Measurements from ENCODE around the gene METAP2.

METAP2 gene

DNA sequence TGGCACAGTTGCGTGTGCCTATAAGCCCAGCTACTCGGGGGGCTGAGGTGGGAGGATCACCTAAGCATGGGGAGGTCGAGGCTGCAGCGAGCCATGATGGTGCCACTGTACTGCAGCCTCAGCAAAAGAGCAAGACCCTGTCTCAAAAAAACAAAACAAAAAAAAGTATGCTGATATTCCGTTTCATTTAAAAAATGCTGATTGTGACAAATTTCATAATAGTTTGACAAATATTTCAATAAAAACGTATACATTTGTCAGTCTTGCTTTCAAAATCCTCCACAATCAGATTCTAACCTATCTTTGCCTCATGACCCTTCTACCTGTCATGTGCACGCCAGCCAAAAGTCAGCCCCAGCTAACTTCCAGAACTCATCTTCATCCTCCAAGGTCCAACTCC, 67.5 kb downstream of the METAP2 start:
- no peak for DNase-seq
- no peak overlapping the region for H3K4me3 Mint-ChIP-seq
- H3K27ac Mint-ChIP-seq, result no peak overlapping the region
- peaks cover 1% of the 10 kb centered on the region for H3K4me1 Mint-ChIP-seq
- no peaks in the 10 kb centered on the region for H3K27me3 Mint-ChIP-seq
- no peaks in the 10 kb centered on the region for H3K36me3 Mint-ChIP-seq
- CTCF ChIA-PET, result no interaction called here
- H3K9me3 Mint-ChIP-seq, result no peaks in the 10 kb centered on the region

- Mint-ChIP-seq H3K27me3 (peaks cover 11% of the 10 kb centered on the region), H3K4me1 (peaks cover 14% of the 10 kb centered on the region), H3K4me3 (no peak overlapping the region), H3K36me3 (no peaks in the 10 kb centered on the region), H3K27ac (no peak overlapping the region), H3K9me3 (no peaks in the 10 kb centered on the region)
- CTCF ChIA-PET, result no interaction called here
- DNase-seq, result no peak
Measured at GRCh38 chr12:95543305-95543704, 69.4 kb downstream of the METAP2 start.

GRCh38 chr12:95544756-95545155, 70.8 kb downstream of the METAP2 start:
- Mint-ChIP-seq H3K27me3 (peaks cover 19% of the 10 kb centered on the region), H3K4me1 (peaks cover 24% of the 10 kb centered on the region), H3K27ac (no peak overlapping the region), H3K36me3 (peaks cover 3% of the 10 kb centered on the region), H3K9me3 (peaks cover 4% of the 10 kb centered on the region), H3K4me3 (no peak overlapping the region)
- CTCF ChIA-PET, result interaction anchor here (0.9 to 1.0 kb wide), 2 partner anchors 10 to 327 kb away, joined by 4 read pairs; partner anchors contain the start of genes FGD6 and VEZT
- no peak for DNase-seq

DNA sequence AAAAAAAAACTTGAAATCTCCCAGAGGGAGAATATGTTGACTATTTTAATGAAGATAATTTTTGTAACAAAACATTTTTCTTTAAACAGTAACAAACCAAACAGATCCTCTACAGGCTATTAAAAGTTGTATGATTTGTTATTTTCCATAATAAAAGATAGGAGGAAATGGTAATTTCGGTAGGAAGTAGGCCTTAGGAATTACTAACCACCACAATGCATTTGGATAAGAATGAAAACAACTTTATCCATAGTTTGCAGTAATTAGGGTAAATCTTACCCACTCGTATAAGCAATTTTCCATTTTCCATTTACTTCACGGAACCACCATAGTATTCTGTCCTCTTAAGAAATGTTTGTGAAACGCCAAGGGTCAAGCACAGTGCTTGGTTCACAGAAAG, 71.4 kb downstream of the METAP2 start:
- CTCF ChIA-PET, result interaction anchor here (1.0 kb wide), 1 partner anchor 11 kb away, joined by 4 read pairs; no protein-coding TSS in a partner anchor
- no peak overlapping the region for H3K4me3 Mint-ChIP-seq
- H3K27ac Mint-ChIP-seq, result no peak overlapping the region
- H3K27me3 Mint-ChIP-seq, result peaks cover 19% of the 10 kb centered on the region
- peaks cover 4% of the 10 kb centered on the region for H3K9me3 Mint-ChIP-seq
- H3K36me3 Mint-ChIP-seq, result peaks cover 3% of the 10 kb centered on the region
- no peak for DNase-seq
- H3K4me1 Mint-ChIP-seq, result peaks cover 24% of the 10 kb centered on the region

- no peak for DNase-seq
- Mint-ChIP-seq H3K4me3 (no peak overlapping the region), H3K27me3 (peaks cover 19% of the 10 kb centered on the region), H3K36me3 (peaks cover 3% of the 10 kb centered on the region), H3K27ac (no peak overlapping the region), H3K9me3 (peaks cover 4% of the 10 kb centered on the region), H3K4me1 (peaks cover 27% of the 10 kb centered on the region)
- CTCF ChIA-PET, result no interaction called here
Measured at GRCh38 chr12:95545731-95546490, 72.0 kb downstream of the METAP2 start.

DNA sequence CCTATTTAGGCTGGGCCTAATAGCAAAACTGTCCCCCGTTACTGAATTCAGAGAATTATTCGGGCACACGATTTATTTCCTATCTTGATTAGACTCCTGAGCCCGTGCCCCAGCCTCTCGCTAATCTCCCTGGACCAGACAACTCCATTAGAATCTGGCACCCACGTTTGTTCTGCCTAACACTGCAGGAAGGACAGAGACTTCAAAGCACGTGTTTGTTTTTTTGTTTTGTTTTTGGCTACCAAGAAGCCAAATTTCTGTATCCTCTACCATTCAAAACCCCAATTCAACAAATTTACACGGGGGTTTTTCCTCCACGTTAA, 72.5 kb downstream of the METAP2 start:
- CTCF ChIA-PET, result no interaction called here
- Mint-ChIP-seq H3K27ac (no peak overlapping the region), H3K9me3 (peaks cover 4% of the 10 kb centered on the region), H3K36me3 (peaks cover 3% of the 10 kb centered on the region), H3K4me3 (no peak overlapping the region), H3K27me3 (peaks cover 23% of the 10 kb centered on the region), H3K4me1 (peaks cover 32% of the 10 kb centered on the region)
- no peak for DNase-seq

- H3K27me3 Mint-ChIP-seq, result peaks cover 24% of the 10 kb centered on the region
- peak overlapping the region; percentile 85 for H3K4me3 Mint-ChIP-seq
- H3K4me1 Mint-ChIP-seq, result peaks cover 43% of the 10 kb centered on the region
- H3K27ac Mint-ChIP-seq, result peak overlapping the region; percentile 74
- H3K36me3 Mint-ChIP-seq, result peaks cover 3% of the 10 kb centered on the region
- H3K9me3 Mint-ChIP-seq, result peaks cover 4% of the 10 kb centered on the region
- CTCF ChIA-PET, result interaction anchor here (1.0 kb wide), 1 partner anchor 13 kb away, joined by 8 read pairs; no protein-coding TSS in a partner anchor
- DNase-seq, result no peak
Measured at GRCh38 chr12:95547522-95548055, 73.6 kb downstream of the METAP2 start.

DNA sequence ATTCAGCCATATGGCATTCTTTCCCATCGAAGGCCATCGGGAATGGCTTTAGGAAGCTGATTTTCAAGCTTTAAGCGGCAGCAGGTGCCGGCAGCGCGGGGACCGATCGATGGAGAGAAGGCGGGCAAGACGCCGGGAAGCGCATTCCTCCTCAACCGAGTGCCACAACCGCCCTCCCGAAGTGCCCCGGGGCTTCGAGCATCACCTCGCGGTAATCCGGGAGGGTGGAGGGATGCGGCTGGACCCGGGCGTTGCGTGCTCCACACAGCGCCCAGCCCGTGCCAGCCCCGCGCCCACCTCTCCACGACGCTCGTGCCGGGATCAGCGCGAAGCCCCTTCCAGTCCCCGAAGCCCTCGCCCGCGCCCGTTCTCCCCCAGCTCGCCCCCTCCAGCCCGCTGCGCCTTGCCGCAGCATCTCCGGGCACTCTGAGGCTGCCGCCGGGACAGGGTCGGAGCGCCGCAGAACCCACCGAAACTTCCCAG, 74.1 kb downstream of the METAP2 start:
- Mint-ChIP-seq H3K9me3 (peaks cover 4% of the 10 kb centered on the region), H3K27ac (peak overlapping the region; percentile 79), H3K27me3 (peaks cover 25% of the 10 kb centered on the region), H3K4me1 (peaks cover 46% of the 10 kb centered on the region), H3K4me3 (peak overlapping the region; percentile 85), H3K36me3 (peaks cover 3% of the 10 kb centered on the region)
- peak; percentile 42 for DNase-seq
- CTCF ChIA-PET, result interaction anchor here (1.0 kb wide), 1 partner anchor 13 kb away, joined by 8 read pairs; no protein-coding TSS in a partner anchor

DNA sequence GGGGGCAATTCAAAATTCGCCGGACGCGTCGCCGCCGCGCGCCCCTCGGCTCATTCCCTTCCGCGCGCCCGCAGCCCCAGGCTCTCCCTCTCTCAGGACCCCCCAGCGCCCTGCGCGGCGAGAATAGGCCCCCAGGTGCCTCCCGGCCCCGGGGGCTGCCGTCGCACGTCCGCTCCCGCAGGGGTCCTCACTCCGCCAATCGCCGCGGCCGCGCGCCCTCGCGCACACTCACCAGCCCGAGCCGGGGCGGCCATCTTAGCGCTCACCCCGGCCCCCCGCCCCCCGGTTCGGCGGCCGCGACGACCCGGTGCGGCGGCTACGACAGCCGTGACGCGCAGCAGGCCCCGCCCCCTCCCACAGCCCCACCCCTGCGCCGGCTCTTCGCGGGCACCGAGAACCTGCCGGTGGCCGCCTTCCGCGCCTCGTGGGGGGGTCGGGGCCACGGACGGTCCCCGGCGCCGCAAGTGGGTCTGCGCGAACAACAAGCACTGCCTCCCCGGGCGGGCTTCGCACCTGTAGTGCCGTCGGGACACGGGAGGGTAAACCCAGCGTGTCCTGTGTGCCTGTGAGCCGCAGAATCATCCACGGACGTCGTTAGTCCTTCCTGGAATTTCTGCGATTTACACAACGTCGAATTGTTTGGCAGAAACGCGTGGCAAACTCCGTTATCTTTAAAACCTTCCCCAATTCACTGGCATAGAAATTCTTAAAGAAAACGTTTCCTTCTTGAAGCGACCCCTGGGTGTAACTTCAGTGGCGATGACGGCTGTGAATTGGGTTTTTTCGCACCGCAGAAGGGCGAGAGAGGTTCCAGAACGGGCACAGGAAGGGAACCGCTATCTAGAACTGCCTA, 74.8 kb downstream of the METAP2 start:
- peaks cover 3% of the 10 kb centered on the region for H3K36me3 Mint-ChIP-seq
- DNase-seq, result peak; percentile 80
- H3K27me3 Mint-ChIP-seq, result peaks cover 27% of the 10 kb centered on the region
- peaks cover 53% of the 10 kb centered on the region for H3K4me1 Mint-ChIP-seq
- H3K4me3 Mint-ChIP-seq, result peak overlapping the region; percentile 85
- H3K9me3 Mint-ChIP-seq, result peaks cover 4% of the 10 kb centered on the region
- H3K27ac Mint-ChIP-seq, result peak overlapping the region; percentile 79
- CTCF ChIA-PET, result no interaction called here

DNA sequence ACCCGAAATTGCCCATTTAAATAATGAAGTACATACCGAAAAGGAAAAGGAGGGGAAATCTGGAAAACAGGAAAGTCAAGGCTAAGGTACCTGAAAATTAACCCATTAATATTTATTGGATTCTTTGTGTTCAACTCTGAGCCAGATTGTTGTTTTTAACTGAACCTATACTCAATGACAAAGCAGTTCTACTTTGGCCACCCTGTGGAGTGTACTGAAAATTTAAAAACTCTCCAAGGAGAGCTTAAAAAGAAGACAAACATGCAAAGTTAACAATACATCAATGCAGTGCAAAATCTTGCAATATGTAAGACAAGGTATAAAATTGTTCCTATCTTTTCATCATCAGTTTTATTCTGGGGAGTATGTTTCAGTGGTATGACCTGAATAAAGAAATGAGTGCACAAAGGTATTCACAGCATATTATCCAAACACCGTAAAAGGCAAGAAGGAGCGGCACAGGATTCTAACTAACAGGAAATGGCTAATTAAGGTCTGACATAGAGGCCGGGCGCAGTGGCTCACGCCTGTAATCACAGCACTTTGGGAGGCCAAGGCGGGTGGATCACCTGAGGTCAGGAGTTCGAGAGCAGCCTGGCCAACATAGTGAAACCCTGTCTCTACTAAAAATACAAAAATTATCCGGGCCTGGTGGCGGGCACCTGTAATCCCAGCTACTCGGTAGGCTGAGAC, 75.6 kb downstream of the METAP2 start:
- peak overlapping the region; percentile 85 for H3K4me3 Mint-ChIP-seq
- H3K4me1 Mint-ChIP-seq, result peaks cover 60% of the 10 kb centered on the region
- CTCF ChIA-PET, result interaction anchor here (0.6 kb wide), 1 partner anchor 666 kb away, joined by 3 read pairs; no protein-coding TSS in a partner anchor
- peaks cover 3% of the 10 kb centered on the region for H3K36me3 Mint-ChIP-seq
- peaks cover 4% of the 10 kb centered on the region for H3K9me3 Mint-ChIP-seq
- DNase-seq, result no peak
- peak overlapping the region; percentile 53 for H3K27ac Mint-ChIP-seq
- peaks cover 27% of the 10 kb centered on the region for H3K27me3 Mint-ChIP-seq

GRCh38 chr12:95551305-95551704, 77.4 kb downstream of the METAP2 start, which contains the start of gene USP44:
TSS of gene USP44 (minus strand) at chr12:95551476. CDS start at chr12:95534256, 17,220 bp downstream.
- peak within 1 kb of the TSS; percentile 84 for H3K27ac Mint-ChIP-seq
- H3K27me3 Mint-ChIP-seq, result peaks cover 27% of the 10 kb centered on the region
- H3K36me3 Mint-ChIP-seq, result peaks cover 3% of the 10 kb centered on the region
- peaks cover 4% of the 10 kb centered on the region for H3K9me3 Mint-ChIP-seq
- H3K4me3 Mint-ChIP-seq, result peak within 1 kb of the TSS; percentile 66
- H3K4me1 Mint-ChIP-seq, result peaks cover 66% of the 10 kb centered on the region
- CTCF ChIA-PET, result interaction anchor here (1.0 kb wide), 1 partner anchor 965 kb away, joined by 3 read pairs; no protein-coding TSS in a partner anchor
- peak; percentile 31 for DNase-seq

DNA sequence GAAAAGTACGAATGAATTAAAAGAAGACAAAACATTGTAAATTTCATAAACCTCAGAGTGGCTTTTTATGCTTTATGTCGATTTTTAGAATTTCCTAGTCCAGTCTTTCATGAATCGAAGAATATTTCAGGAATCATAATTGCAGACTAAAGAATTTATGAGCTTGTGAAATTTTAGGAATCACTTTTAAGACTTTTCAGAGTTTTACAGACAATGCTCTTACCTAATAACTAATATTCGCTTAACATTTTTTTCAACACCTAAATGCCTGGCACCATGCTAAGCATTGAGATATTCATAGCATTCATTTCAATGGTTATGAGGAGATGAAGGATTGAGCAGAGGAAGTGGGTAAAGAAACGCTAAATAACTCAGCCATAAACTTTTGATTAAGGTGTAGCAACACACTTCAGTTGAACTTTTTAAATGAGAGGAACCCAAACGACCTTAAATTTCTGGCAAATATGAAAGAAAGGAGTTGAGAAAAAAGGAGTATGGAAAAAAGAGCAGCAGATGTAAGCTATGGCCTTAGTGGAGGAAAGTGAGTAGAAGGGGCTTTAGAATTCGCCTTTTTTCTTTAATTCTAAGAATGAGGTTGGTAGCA, 78.1 kb downstream of the METAP2 start:
- H3K36me3 Mint-ChIP-seq, result peaks cover 3% of the 10 kb centered on the region
- H3K4me3 Mint-ChIP-seq, result peak overlapping the region; percentile 66
- DNase-seq, result no peak
- H3K27ac Mint-ChIP-seq, result peak overlapping the region; percentile 84
- CTCF ChIA-PET, result no interaction called here
- peaks cover 27% of the 10 kb centered on the region for H3K27me3 Mint-ChIP-seq
- H3K9me3 Mint-ChIP-seq, result peaks cover 4% of the 10 kb centered on the region
- peaks cover 61% of the 10 kb centered on the region for H3K4me1 Mint-ChIP-seq

GRCh38 chr12:95553197-95553943, 79.4 kb downstream of the METAP2 start:
- Mint-ChIP-seq H3K27ac (peak overlapping the region; percentile 84), H3K36me3 (peaks cover 3% of the 10 kb centered on the region), H3K9me3 (peaks cover 4% of the 10 kb centered on the region), H3K4me3 (peak overlapping the region; percentile 66), H3K27me3 (peaks cover 16% of the 10 kb centered on the region), H3K4me1 (peaks cover 51% of the 10 kb centered on the region)
- CTCF ChIA-PET, result interaction anchor here (1.6 kb wide), 1 partner anchor 19 kb away, joined by 3 read pairs; no protein-coding TSS in a partner anchor
- peak; percentile 22 for DNase-seq
